Sigmoid colon (tissue), 7 donors: ENCODE results near the gene PRUNE1. TPM values are rescaled to one million over a fixed set of nuclear protein-coding genes. Genes with fewer than 3 reads are reported as not detected.

ENCODE experiments used
- DNase-seq: peaks from one replicate; pipeline ENCODE4 v3.0.0-alpha.2; 2019
- H3K27ac ChIP-seq, 4 donors: fragments of 200-600 bp; sonication (generic); one replicate each; pipeline ENCODE4 v1.5.1; 2016 to 2019; ENCODE audit warnings: mild to moderate bottlenecking in 1 of 4
- H3K27me3 ChIP-seq, 3 donors: fragments of 200-600 bp; sonication (generic); one replicate each; pipeline ENCODE4 v1.5.1; 2019; ENCODE audit warnings: mild to moderate bottlenecking in 1 of 3
- H3K36me3 ChIP-seq, 4 donors: fragments of 200-600 bp; sonication (generic); one replicate each; pipeline ENCODE4 v1.5.1; 2016 to 2019
- H3K4me1 ChIP-seq, 4 donors: fragments of 200-600 bp; sonication (generic); one replicate each; pipeline ENCODE4 v1.5.1; 2017 to 2019
- H3K4me3 ChIP-seq, 4 donors: fragments of 200-600 bp; sonication (generic); one replicate each; pipeline ENCODE4 v1.5.1; 2017 to 2019; ENCODE audit warnings: mild to moderate bottlenecking in 2 of 4, moderate library complexity in 1 of 4
- H3K9me3 ChIP-seq, 4 donors: fragments of 200-600 bp in 3 of 4; sonication (generic) in 3 of 4; one replicate each; pipeline versions ENCODE4 v1.5.1 to v1.6.1; 2013 to 2019
- CTCF ChIP-seq, 4 experiments: fragments of 450-650 bp in 3 of 4; fragments of 200-600 bp in 1 of 4; IDR thresholded peaks; one replicate each; pipeline ENCODE4 v1.5.1; 2016 to 2019; ENCODE audit warnings: antibody characterized with exemption in 4 of 4, mild to moderate bottlenecking in 3 of 4, moderate library complexity in 2 of 4
- EP300 ChIP-seq, 4 donors: sonication (generic); formaldehyde crosslinking; IDR thresholded peaks; one replicate each; pipeline ENCODE4 v1.6.1; 2017; ENCODE audit warnings: antibody characterized with exemption in 4 of 4
- POLR2A ChIP-seq, 2 donors: fragments of 450-650 bp; IDR thresholded peaks; one replicate each; pipeline ENCODE4 v1.6.1; 2016; ENCODE audit warnings: antibody characterized with exemption in 2 of 2, mild to moderate bottlenecking in 2 of 2, moderate library complexity in 2 of 2
- POLR2AphosphoS5 ChIP-seq, 4 donors: sonication (generic); formaldehyde crosslinking; IDR thresholded peaks; one replicate each; pipeline ENCODE4 v1.6.1; 2017; ENCODE audit warnings: antibody characterized with exemption in 4 of 4
- WGBS, 2 donors: extraction: QIAGEN DNeasy Blood & Tissue Kit; methylation state at CpG; one replicate each; pipeline ENCODE4 v1.1.7; 2013; 5-methylcytosine and 5-hydroxymethylcytosine counted together
- intact Hi-C: fragments of 100-400 bp; cut with DNase I; formaldehyde crosslinking; loops from one replicate; pipeline ENCODE4 v1.15.1; 2023
- polyA plus RNA-seq, 3 donors: library from polyadenylated mRNA; stranded (reverse); fragments of 200-250 nt; gene quantifications; one replicate each; pipeline ENCODE4 v1.2.3, GENCODE V29; 2013
- total RNA-seq, 4 donors: library from RNA; depleted of rRNA; stranded (reverse); fragments of >200 nt; gene quantifications; one replicate each; pipeline ENCODE4 v1.1.0, GENCODE V29; 2016
- donor health status: healthy with polysubstance abuse.
- donor health status: Bipolar disorder and iron deficiency.
- donor health status: healthy.

PRUNE1 gene
- total RNA-seq (10 to 100 TPM; 16.7 to 33.9 (median 27.7) TPM), polyA plus RNA-seq (10 to 100 TPM; 15.5 to 18.7 (median 18.6) TPM)

- 0 to 1% methylated on average over 69 of the region's 69 CpGs for whole genome bisulfite sequencing, 2 donors
- Histone ChIP-seq H3K4me1 (peaks cover 0 to 73% (median 58%) of the 10 kb centered on the region in 4 donors), H3K36me3 (no peaks in the 10 kb centered on the region), H3K27ac (peak within 1 kb of the TSS; percentile 85 to 93 (median 88)), H3K4me3 (peak within 1 kb of the TSS; percentile 70 to 84 (median 82)), H3K27me3 (no peaks in the 10 kb centered on the region), H3K9me3 (no peaks in the 10 kb centered on the region)
- intact Hi-C loops = no loop called here
- TF ChIP-seq POLR2A (IDR thresholded peaks at IDR 0.05) = peak; percentile 17 to 37
- peak in 1 of 4 donors; percentile 48 for TF ChIP-seq EP300 (IDR thresholded peaks at IDR 0.05)
- no peak for TF ChIP-seq CTCF (IDR thresholded peaks at IDR 0.05)
- TF ChIP-seq POLR2AphosphoS5 (IDR thresholded peaks at IDR 0.05) = peak; percentile 74 to 87 (median 84)
- peak; percentile 98 for DNase-seq
Measured at GRCh38 chr1:151008244-151009205, at the start of gene PRUNE1. Gene PRUNE1 (plus strand): TSS chr1:151008449. CDS start chr1:151008633, 184 bp downstream.

- Histone ChIP-seq H3K9me3 (no peaks in the 10 kb centered on the region), H3K36me3 (peaks cover 18 to 97% (median 62%) of the 10 kb centered on the region in 4 donors), H3K4me1 (peaks cover 0 to 3% (median 0%) of the 10 kb centered on the region in 4 donors), H3K27me3 (no peaks in the 10 kb centered on the region), H3K4me3 (no peak overlapping the region), H3K27ac (no peak overlapping the region)
- DNase-seq = peak; percentile 46
- intact Hi-C loops = no loop called here
- TF ChIP-seq POLR2A (IDR thresholded peaks at IDR 0.05) (no peak), EP300 (IDR thresholded peaks at IDR 0.05) (no peak), POLR2AphosphoS5 (IDR thresholded peaks at IDR 0.05) (no peak), CTCF (IDR thresholded peaks at IDR 0.05) (no peak)
- 96 to 98% methylated on average over 7 of the region's 7 CpGs for WGBS, 2 donors
Measured at GRCh38 chr1:150960646-150961045, 47.6 kb upstream of the PRUNE1 start.

GRCh38 chr1:150961756-150962155 lies 46.5 kb upstream of the PRUNE1 start:
- Histone ChIP-seq H3K36me3 (peaks cover 29 to 100% (median 73%) of the 10 kb centered on the region in 4 donors), H3K27me3 (no peaks in the 10 kb centered on the region), H3K4me1 (peaks cover 0 to 3% (median 0%) of the 10 kb centered on the region in 4 donors), H3K9me3 (no peaks in the 10 kb centered on the region), H3K27ac (no peak overlapping the region), H3K4me3 (no peak overlapping the region)
- DNase-seq = no peak
- 71 to 74% methylated on average over 4 of the region's 4 CpGs for WGBS, 2 donors
- TF ChIP-seq POLR2AphosphoS5 (IDR thresholded peaks at IDR 0.05) (no peak), CTCF (IDR thresholded peaks at IDR 0.05) (no peak), POLR2A (IDR thresholded peaks at IDR 0.05) (no peak), EP300 (IDR thresholded peaks at IDR 0.05) (no peak)
- intact Hi-C loops = no loop called here

- Histone ChIP-seq H3K27ac (no peak overlapping the region), H3K4me1 (peaks cover 0 to 6% (median 2%) of the 10 kb centered on the region in 4 donors), H3K4me3 (no peak overlapping the region), H3K36me3 (peaks cover 43 to 100% (median 85%) of the 10 kb centered on the region in 4 donors), H3K27me3 (no peaks in the 10 kb centered on the region), H3K9me3 (no peaks in the 10 kb centered on the region)
- intact Hi-C loops = no loop called here
- WGBS, 2 donors = 88 to 93% methylated on average over 10 of the region's 10 CpGs
- TF ChIP-seq EP300 (IDR thresholded peaks at IDR 0.05) (no peak), POLR2A (IDR thresholded peaks at IDR 0.05) (no peak), POLR2AphosphoS5 (IDR thresholded peaks at IDR 0.05) (no peak), CTCF (IDR thresholded peaks at IDR 0.05) (no peak)
- peak; percentile 25 for DNase-seq
Measured at GRCh38 chr1:150963321-150964163, 44.7 kb upstream of the PRUNE1 start.
